SK-N-SH treated with all-trans-retinoic acid at 6 μM for 48 hours (cell line): ENCODE measurements around the gene LTBP1.

Experiments
- ATAC-seq: fragments of 200-7000 bp; cut with Tn5 transposase; 3 replicates; pipeline ENCODE4 v1.9.1; 2020; ENCODE audit warnings: mild to moderate bottlenecking, moderate library complexity
- ARNTL ChIP-seq: fragments of 450-650 bp; formaldehyde crosslinking; IDR thresholded peaks from 2 replicates; pipeline ENCODE4 v1.5.0; 2020; ENCODE audit warnings: low read depth, mild to moderate bottlenecking, moderate library complexity, borderline replicate concordance
- BACH2 ChIP-seq: fragments of 250-450 bp; sonication (Bioruptor Pico); IDR thresholded peaks from 2 replicates; pipeline ENCODE4 v1.9.0; 2021; ENCODE audit warnings: mild to moderate bottlenecking, borderline replicate concordance
- CREB5 ChIP-seq: fragments of 250-450 bp; sonication (Bioruptor Pico); IDR thresholded peaks from 2 replicates; pipeline ENCODE4 v1.5.1; 2020; ENCODE audit warnings: low read depth, mild to moderate bottlenecking, moderate library complexity
- CSDC2 ChIP-seq: fragments of 250-450 bp; sonication (Bioruptor Pico); IDR thresholded peaks from 2 replicates; pipeline ENCODE4 v1.5.0; 2020; ENCODE audit warnings: mild to moderate bottlenecking, moderate library complexity
- CSRNP3 ChIP-seq: fragments of 250-450 bp; sonication (Bioruptor Pico); IDR thresholded peaks from 2 replicates; pipeline ENCODE4 v1.5.1; 2021; ENCODE audit warnings: mild to moderate bottlenecking, moderate library complexity
- ESRRG ChIP-seq: fragments of 250-450 bp; sonication (Bioruptor Pico); IDR thresholded peaks from 2 replicates; pipeline ENCODE4 v1.6.1; 2021; ENCODE audit warnings: mild to moderate bottlenecking
- GLIS3 ChIP-seq: fragments of 250-450 bp; sonication (Bioruptor Pico); IDR thresholded peaks from 2 replicates; pipeline ENCODE4 v1.5.0; 2020; ENCODE audit warnings: mild to moderate bottlenecking, moderate library complexity
- ISL1 ChIP-seq: fragments of 250-450 bp; sonication (Bioruptor Pico); IDR thresholded peaks from 2 replicates; pipeline ENCODE4 v2.1.2; 2022; ENCODE audit warnings: mild to moderate bottlenecking, moderate library complexity
- OSR1 ChIP-seq: fragments of 250-450 bp; sonication (Bioruptor Pico); IDR thresholded peaks from 2 replicates; pipeline ENCODE4 v1.8.0; 2022; ENCODE audit warnings: moderate library complexity, mild to moderate bottlenecking, inconsistent platforms
- PATZ1 ChIP-seq: fragments of 250-450 bp; sonication (Bioruptor Pico); IDR thresholded peaks from 2 replicates; pipeline ENCODE4 v1.8.0; 2020; ENCODE audit warnings: mild to moderate bottlenecking, moderate library complexity, borderline replicate concordance
- POU6F1 ChIP-seq: fragments of 250-450 bp; sonication (Bioruptor Pico); IDR thresholded peaks from 2 replicates; pipeline ENCODE4 v1.8.0; 2021; ENCODE audit warnings: low read depth, mild to moderate bottlenecking, moderate library complexity, borderline replicate concordance
- PPARA ChIP-seq: fragments of 250-450 bp; sonication (Bioruptor Pico); IDR thresholded peaks from 2 replicates; pipeline ENCODE4 v1.5.0; 2020; ENCODE audit warnings: mild to moderate bottlenecking, borderline replicate concordance
- RARB ChIP-seq: fragments of 250-450 bp; sonication (Bioruptor Pico); IDR thresholded peaks from 2 replicates; pipeline ENCODE4 v1.8.0; 2021; ENCODE audit warnings: mild to moderate bottlenecking, moderate library complexity
- SNAI2 ChIP-seq: fragments of 250-450 bp; sonication (Bioruptor Pico); IDR thresholded peaks from 2 replicates; pipeline ENCODE4 v1.5.0; 2020; ENCODE audit warnings: mild to moderate bottlenecking, moderate library complexity
- TCF4 ChIP-seq: fragments of 250-450 bp; sonication (Bioruptor Pico); IDR thresholded peaks from 2 replicates; pipeline ENCODE4 v1.8.0; 2021; ENCODE audit warnings: mild to moderate bottlenecking, moderate library complexity, borderline replicate concordance
- TOX ChIP-seq: fragments of 250-450 bp; sonication (Bioruptor Pico); IDR thresholded peaks from 2 replicates; pipeline ENCODE4 v1.8.0; 2021; ENCODE audit warnings: mild to moderate bottlenecking, moderate library complexity, borderline replicate concordance
- ZC3H10 ChIP-seq: fragments of 250-450 bp; sonication (Bioruptor Pico); IDR thresholded peaks from 2 replicates; pipeline ENCODE4 v1.5.1; 2021; ENCODE audit warnings: mild to moderate bottlenecking, moderate library complexity
- ZFP30 ChIP-seq: fragments of 450-650 bp; formaldehyde crosslinking; IDR thresholded peaks from 2 replicates; pipeline ENCODE4 v1.5.0; 2022; ENCODE audit warnings: mild to moderate bottlenecking, moderate library complexity
- ZNF565 ChIP-seq: fragments of 450-650 bp; formaldehyde crosslinking; conservative IDR thresholded peaks from 2 replicates; pipeline ENCODE4 v1.5.0; 2020; ENCODE audit warnings: low read depth, mild to moderate bottlenecking, moderate library complexity
- ZNF8 ChIP-seq: fragments of 450-650 bp; formaldehyde crosslinking; IDR thresholded peaks from 2 replicates; pipeline ENCODE4 v1.5.0; 2020; ENCODE audit warnings: mild to moderate bottlenecking, moderate library complexity
- TF ChIP-seq, protein P1 (sequence below): fragments of 250-450 bp; sonication (Bioruptor Pico); IDR thresholded peaks from 2 replicates; pipeline ENCODE4 v1.5.0; 2020; ENCODE audit warnings: mild to moderate bottlenecking, moderate library complexity

LTBP1 gene

DNA sequence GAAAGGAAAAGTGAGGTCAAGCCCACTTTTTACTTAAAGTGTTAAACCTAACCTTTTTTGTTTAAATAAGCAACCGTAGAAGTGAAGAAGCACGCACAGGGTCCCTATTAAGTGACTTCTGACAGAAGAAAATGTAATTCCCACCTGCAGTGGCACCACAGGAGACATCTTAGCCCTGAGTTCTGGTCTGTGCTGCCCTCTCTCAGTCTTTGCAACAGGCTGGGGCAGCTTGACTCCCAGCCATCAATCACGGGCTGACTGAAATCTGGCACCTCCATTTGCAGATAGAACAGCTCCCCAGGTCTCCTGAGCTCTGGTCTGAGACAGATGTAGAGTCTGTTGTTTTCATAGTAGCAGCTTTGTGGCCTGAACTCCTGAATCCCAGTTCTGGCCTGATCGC lies 170.0 kb downstream of the LTBP1 start (continued):
- TF ChIP-seq POU6F1 (CRISPR knock-in tag) (no peak), CSRNP3 (CRISPR knock-in tag) (no peak), ZNF8 (CRISPR knock-in tag) (no peak), ZNF565 (CRISPR knock-in tag) (no peak), SNAI2 (CRISPR knock-in tag) (no peak), BACH2 (CRISPR knock-in tag) (no peak), TCF4 (CRISPR knock-in tag) (no peak)

- no peak for ATAC-seq
- TF ChIP-seq BACH2 (CRISPR knock-in tag) (no peak), OSR1 (CRISPR knock-in tag) (no peak), TOX (CRISPR knock-in tag) (no peak), CREB5 (CRISPR knock-in tag) (no peak)
These were observed 171.9 kb downstream of the LTBP1 start for GRCh38 chr2:33118651-33119050.

DNA sequence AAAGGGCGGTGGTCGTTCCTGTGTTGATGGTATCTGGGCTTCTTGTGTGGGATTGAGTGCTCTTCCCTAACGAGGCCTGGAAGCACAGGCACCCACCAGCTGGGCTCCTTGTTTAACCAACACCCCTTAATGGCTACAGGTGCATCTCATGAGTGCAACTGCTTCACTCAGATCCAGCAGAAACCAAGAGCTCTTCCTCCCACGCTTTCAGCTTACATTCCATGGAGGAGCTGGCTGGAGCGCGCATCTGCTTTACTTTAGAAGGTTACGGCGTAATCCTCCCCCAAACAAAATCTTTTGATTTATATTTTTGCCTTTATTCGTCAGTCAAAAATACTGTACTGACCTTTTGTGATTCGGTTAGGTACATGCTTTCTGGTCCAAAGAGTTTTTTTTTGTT lies 174.7 kb downstream of the LTBP1 start:
- no peak for TF ChIP-seq ZNF8 (CRISPR knock-in tag)
- ATAC-seq: no peak

GRCh38 chr2:33121925-33122324 lies 175.2 kb downstream of the LTBP1 start:
- no peak for ATAC-seq
- TF ChIP-seq ESRRG (CRISPR knock-in tag) (no peak), GLIS3 (CRISPR knock-in tag) (no peak), ISL1 (no peak), ARNTL (no peak), PPARA (CRISPR knock-in tag) (no peak), RARB (CRISPR knock-in tag) (no peak), ZC3H10 (CRISPR knock-in tag) (no peak), CSDC2 (CRISPR knock-in tag) (no peak), OSR1 (CRISPR knock-in tag) (no peak), POU6F1 (CRISPR knock-in tag) (no peak), ZFP30 (CRISPR knock-in tag) (no peak), CSRNP3 (CRISPR knock-in tag) (no peak), ZNF565 (CRISPR knock-in tag) (no peak), PATZ1 (CRISPR knock-in tag) (no peak), CREB5 (CRISPR knock-in tag) (no peak)
- TF ChIP-seq, protein P1, sequence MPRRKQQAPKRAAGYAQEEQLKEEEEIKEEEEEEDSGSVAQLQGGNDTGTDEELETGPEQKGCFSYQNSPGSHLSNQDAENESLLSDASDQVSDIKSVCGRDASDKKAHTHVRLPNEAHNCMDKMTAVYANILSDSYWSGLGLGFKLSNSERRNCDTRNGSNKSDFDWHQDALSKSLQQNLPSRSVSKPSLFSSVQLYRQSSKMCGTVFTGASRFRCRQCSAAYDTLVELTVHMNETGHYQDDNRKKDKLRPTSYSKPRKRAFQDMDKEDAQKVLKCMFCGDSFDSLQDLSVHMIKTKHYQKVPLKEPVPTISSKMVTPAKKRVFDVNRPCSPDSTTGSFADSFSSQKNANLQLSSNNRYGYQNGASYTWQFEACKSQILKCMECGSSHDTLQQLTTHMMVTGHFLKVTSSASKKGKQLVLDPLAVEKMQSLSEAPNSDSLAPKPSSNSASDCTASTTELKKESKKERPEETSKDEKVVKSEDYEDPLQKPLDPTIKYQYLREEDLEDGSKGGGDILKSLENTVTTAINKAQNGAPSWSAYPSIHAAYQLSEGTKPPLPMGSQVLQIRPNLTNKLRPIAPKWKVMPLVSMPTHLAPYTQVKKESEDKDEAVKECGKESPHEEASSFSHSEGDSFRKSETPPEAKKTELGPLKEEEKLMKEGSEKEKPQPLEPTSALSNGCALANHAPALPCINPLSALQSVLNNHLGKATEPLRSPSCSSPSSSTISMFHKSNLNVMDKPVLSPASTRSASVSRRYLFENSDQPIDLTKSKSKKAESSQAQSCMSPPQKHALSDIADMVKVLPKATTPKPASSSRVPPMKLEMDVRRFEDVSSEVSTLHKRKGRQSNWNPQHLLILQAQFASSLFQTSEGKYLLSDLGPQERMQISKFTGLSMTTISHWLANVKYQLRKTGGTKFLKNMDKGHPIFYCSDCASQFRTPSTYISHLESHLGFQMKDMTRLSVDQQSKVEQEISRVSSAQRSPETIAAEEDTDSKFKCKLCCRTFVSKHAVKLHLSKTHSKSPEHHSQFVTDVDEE (CRISPR knock-in tag): no peak
